Spleen (tissue), 11 donors: ENCODE data around the gene KCNK17. TPM values are rescaled to one million over a fixed set of nuclear protein-coding genes. Genes with fewer than 3 reads are reported as not detected.
A peak's percentile ranks its signal among the peaks of the same experiment; 100 is the strongest.

Experiments
- DNase-seq: peaks from one replicate; pipeline ENCODE4 v3.0.0-alpha.2; 2020
- H3K27ac ChIP-seq, 8 donors: fragments of 200-600 bp; sonication (generic) in 7 of 8; 1 replicate in 4 of 8; 2 replicates in 4 of 8; pipeline versions ENCODE4 v1.5.0 to v1.8.0; 2016 to 2021; ENCODE audit warnings: inconsistent platforms in 4 of 8, mild to moderate bottlenecking in 4 of 8, moderate library complexity in 1 of 8
- H3K27me3 ChIP-seq, 7 donors: fragments of 200-600 bp; sonication (generic) in 6 of 7; replicated peaks in 1 of 7; 1 replicate in 4 of 7; 2 replicates in 3 of 7; pipeline versions ENCODE4 v1.5.0 to v1.8.0; 2016 to 2021; ENCODE audit warnings: inconsistent platforms in 3 of 7, mild to moderate bottlenecking in 1 of 7
- H3K36me3 ChIP-seq, 6 donors: fragments of 200-600 bp; sonication (generic) in 5 of 6; 1 replicate in 4 of 6; 2 replicates in 2 of 6; pipeline versions ENCODE4 v1.5.0 to v1.8.0; 2016 to 2021; ENCODE audit warnings: inconsistent platforms in 2 of 6
- H3K4me1 ChIP-seq, 6 donors: fragments of 200-600 bp; sonication (generic) in 5 of 6; 1 replicate in 3 of 6; 2 replicates in 3 of 6; pipeline versions ENCODE4 v1.5.0 to v1.8.0; 2016 to 2021; ENCODE audit warnings: inconsistent platforms in 3 of 6
- H3K4me3 ChIP-seq, 8 donors: fragments of 200-600 bp; sonication (generic) in 7 of 8; 1 replicate in 4 of 8; 2 replicates in 4 of 8; pipeline versions ENCODE4 v1.5.0 to v1.8.0; 2016 to 2021; ENCODE audit warnings: inconsistent platforms in 4 of 8, mild to moderate bottlenecking in 4 of 8, moderate library complexity in 2 of 8
- H3K9me3 ChIP-seq, 8 donors: fragments of 200-600 bp; sonication (generic) in 7 of 8; 1 replicate in 4 of 8; 2 replicates in 4 of 8; pipeline versions ENCODE4 v1.5.0 to v1.8.0; 2016 to 2021; ENCODE audit warnings: inconsistent platforms in 4 of 8
- POLR2A ChIP-seq, 3 donors: fragments of 450-650 bp; IDR thresholded peaks; one replicate each; pipeline ENCODE4 v1.5.1; 2017; ENCODE audit warnings: antibody characterized with exemption in 3 of 3, mild to moderate bottlenecking in 1 of 3
- POLR2AphosphoS5 ChIP-seq, 3 donors: sonication (generic); formaldehyde crosslinking; IDR thresholded peaks; one replicate each; pipeline ENCODE4 v1.5.1; 2017; ENCODE audit warnings: antibody characterized with exemption in 3 of 3
- WGBS, 5 donors: extraction: QIAGEN DNeasy Blood & Tissue Kit in 3 of 5; methylation state at CpG; one replicate each; pipeline versions ENCODE4 v1.1.5 to v1.1.7; 2013 to 2018; 5-methylcytosine and 5-hydroxymethylcytosine counted together
- intact Hi-C: fragments of 100-400 bp; cut with DNase I; formaldehyde crosslinking; loops from one replicate; pipeline ENCODE4 v1.15.0; 2023; ENCODE audit warnings: low total_unique reads
- polyA plus RNA-seq, 3 donors: library from polyadenylated mRNA; stranded (reverse); fragments of 200-250 nt; gene quantifications; one replicate each; pipeline ENCODE4 v1.2.1, GENCODE V29; 2013
- total RNA-seq, 7 donors: library from RNA; depleted of rRNA in 3 of 7; stranded (reverse); fragments of >200 nt in 3 of 7; fragmentation: NEBNext Ultra II Directional in 4 of 7; extraction: Animal tissue kit (Norgen Biotek cat#: 25700) in 4 of 7; gene quantifications; one replicate each; pipeline versions ENCODE4 v1.1.0 to v1.2.1, GENCODE V29; 2016 to 2021
- TF ChIP-seq, protein P1 (sequence below), 11 experiments: fragments of 200-600 bp in 7 of 11; fragments of 450-650 bp in 4 of 11; sonication (generic) in 4 of 11; IDR thresholded peaks in 8 of 11; conservative IDR thresholded peaks in 3 of 11; 1 replicate in 7 of 11; 2 replicates in 4 of 11; pipeline versions ENCODE4 v1.4.0 to v1.8.0; 2016 to 2021; ENCODE audit warnings: antibody characterized with exemption in 11 of 11, inconsistent platforms in 4 of 11, mild to moderate bottlenecking in 1 of 11
- donor health status: healthy with polysubstance abuse.
- donor health status: DM: no; HTN: no; CAD: no; lungs with moderate emphysema.
- donor health status: DM: no; HTN: no; CAD: no.
- donor health status: Bipolar disorder and iron deficiency.
- donor health status: healthy.
- donor health status: DM: no; HTN: no; CAD: no.
- donor health status: DM: yes; HTN: yes; CAD: no.

Gene KCNK17
- total and polyA plus RNA-seq, 10 donors = 0.16 to 0.98 (median 0.46) TPM; not detected in 2

DNA sequence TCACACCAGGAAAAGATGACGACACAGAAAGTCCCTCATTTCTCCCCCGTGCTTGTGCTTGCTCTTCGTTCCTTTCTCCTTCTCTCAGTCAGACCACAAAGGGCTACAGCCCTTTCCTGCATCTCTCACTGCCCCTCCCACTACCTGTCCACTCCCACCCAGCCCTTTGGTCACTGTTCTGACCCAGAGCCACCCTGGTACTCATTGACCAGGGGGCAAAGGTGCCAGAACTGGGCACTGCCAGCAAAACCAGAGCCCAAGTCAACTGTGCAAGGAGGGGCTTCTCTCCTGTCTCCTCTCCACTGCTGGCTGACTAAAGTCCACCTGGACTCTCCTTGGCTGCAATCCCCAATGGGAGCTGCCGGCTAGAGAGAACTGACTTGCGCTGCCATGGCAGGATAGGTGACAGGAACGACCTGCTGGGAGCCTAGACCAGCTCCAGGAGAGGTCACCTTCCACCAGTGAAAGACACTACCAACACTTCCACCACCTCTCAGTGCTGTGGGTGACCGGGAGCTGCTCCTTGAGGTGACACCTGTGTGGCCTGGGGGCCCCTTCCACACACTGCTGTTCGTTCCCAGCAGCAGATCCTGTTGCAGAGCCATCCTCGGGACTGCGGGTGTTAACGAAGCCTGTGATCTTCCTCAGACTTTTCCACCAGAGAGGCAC is 32.8 kb downstream of the KCNK17 start:
- Histone ChIP-seq H3K27me3 (peaks cover 0 to 23% (median 0%) of the 10 kb centered on the region in 7 donors), H3K4me3 (no peak overlapping the region), H3K27ac (no peak overlapping the region), H3K36me3 (no peaks in the 10 kb centered on the region), H3K9me3 (no peaks in the 10 kb centered on the region), H3K4me1 (peaks cover 0 to 11% (median 0%) of the 10 kb centered on the region in 6 donors)
- DNase-seq = peak; percentile 46
- intact Hi-C loops = no loop called here
- WGBS, 5 donors = 70 to 82% (median 76%) methylated on average over 8 to 11 of the region's 11 CpGs
- TF ChIP-seq POLR2A (IDR thresholded peaks at IDR 0.05) = no peak
- TF ChIP-seq, protein P1, sequence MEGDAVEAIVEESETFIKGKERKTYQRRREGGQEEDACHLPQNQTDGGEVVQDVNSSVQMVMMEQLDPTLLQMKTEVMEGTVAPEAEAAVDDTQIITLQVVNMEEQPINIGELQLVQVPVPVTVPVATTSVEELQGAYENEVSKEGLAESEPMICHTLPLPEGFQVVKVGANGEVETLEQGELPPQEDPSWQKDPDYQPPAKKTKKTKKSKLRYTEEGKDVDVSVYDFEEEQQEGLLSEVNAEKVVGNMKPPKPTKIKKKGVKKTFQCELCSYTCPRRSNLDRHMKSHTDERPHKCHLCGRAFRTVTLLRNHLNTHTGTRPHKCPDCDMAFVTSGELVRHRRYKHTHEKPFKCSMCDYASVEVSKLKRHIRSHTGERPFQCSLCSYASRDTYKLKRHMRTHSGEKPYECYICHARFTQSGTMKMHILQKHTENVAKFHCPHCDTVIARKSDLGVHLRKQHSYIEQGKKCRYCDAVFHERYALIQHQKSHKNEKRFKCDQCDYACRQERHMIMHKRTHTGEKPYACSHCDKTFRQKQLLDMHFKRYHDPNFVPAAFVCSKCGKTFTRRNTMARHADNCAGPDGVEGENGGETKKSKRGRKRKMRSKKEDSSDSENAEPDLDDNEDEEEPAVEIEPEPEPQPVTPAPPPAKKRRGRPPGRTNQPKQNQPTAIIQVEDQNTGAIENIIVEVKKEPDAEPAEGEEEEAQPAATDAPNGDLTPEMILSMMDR (IDR thresholded peaks at IDR 0.05 in 8 of 11, conservative IDR thresholded peaks at IDR 0.05 in 3 of 11) = no peak
- TF ChIP-seq POLR2AphosphoS5 (IDR thresholded peaks at IDR 0.05) = no peak

DNA sequence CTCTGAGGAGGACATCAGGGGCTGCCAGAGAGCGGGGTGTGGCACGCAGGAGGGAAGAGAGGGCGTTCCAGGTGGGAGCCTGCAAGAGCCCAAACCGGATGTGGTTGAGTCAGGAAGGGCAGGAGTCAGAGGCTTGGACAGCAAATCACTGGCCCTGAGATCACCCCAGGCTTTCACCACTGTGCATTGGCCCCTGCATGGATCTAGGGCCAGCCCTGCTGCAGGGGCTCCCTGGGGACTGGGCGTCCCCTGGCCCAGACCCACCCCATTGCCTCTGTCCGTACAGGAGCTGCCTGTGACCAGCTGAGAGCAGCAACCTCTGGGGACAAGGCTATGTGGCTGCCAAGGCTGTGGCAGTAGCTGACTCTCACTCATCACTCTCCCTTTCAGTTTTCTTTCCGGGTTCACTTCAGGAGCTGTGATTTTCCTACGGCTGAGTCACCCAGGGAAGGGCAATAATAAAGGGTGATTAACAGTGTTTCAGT is 33.9 kb downstream of the KCNK17 start:
- intact Hi-C loops = no loop called here
- 35 to 54% (median 39%) methylated on average over 8 of the region's 8 CpGs for WGBS, 5 donors

DNA sequence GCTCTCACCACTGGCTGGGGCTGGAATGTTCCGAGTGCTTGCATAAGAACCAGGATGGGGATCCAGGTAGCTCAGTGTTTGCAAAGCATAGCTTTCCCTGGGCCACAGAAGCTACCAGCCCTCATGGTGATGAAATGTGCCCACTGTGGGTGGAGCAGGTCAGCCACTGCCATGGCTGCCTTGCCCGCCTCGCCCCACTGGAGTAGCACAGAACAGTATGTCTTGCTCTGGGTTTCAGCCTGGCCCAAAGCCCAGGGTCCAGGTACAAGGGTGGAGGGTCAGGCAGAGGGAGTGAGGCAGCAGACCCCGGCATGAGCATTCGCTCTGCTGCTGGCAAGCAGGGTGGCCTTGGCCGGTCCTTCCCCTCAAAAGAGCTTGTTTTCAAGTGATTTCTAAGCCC is 34.7 kb downstream of the KCNK17 start:
- Histone ChIP-seq H3K4me3 (no peak overlapping the region), H3K4me1 (peaks cover 0 to 11% (median 0%) of the 10 kb centered on the region in 6 donors), H3K36me3 (no peaks in the 10 kb centered on the region), H3K27me3 (peaks cover 0 to 23% (median 0%) of the 10 kb centered on the region in 7 donors), H3K9me3 (no peaks in the 10 kb centered on the region), H3K27ac (no peak overlapping the region)
- no peak for DNase-seq
- TF ChIP-seq POLR2AphosphoS5 (IDR thresholded peaks at IDR 0.05) (no peak), POLR2A (IDR thresholded peaks at IDR 0.05) (no peak)
- TF ChIP-seq, protein P1 (IDR thresholded peaks at IDR 0.05 in 8 of 11, conservative IDR thresholded peaks at IDR 0.05 in 3 of 11) = no peak
- 84 to 88% (median 86%) methylated on average over 5 to 6 of the region's 6 CpGs for WGBS, 5 donors
- intact Hi-C loops = no loop called here

More for the DNA sequence above, 33.9 kb downstream of the KCNK17 start:
- Histone ChIP-seq H3K4me1 (peaks cover 0 to 11% (median 0%) of the 10 kb centered on the region in 6 donors), H3K9me3 (no peaks in the 10 kb centered on the region), H3K4me3 (no peak overlapping the region), H3K36me3 (no peaks in the 10 kb centered on the region), H3K27ac (no peak overlapping the region), H3K27me3 (peaks cover 0 to 23% (median 0%) of the 10 kb centered on the region in 7 donors)
- no peak for DNase-seq
- TF ChIP-seq POLR2A (IDR thresholded peaks at IDR 0.05) = no peak
- TF ChIP-seq, protein P1 (IDR thresholded peaks at IDR 0.05 in 8 of 11, conservative IDR thresholded peaks at IDR 0.05 in 3 of 11) = no peak
- TF ChIP-seq POLR2AphosphoS5 (IDR thresholded peaks at IDR 0.05) = no peak

DNA sequence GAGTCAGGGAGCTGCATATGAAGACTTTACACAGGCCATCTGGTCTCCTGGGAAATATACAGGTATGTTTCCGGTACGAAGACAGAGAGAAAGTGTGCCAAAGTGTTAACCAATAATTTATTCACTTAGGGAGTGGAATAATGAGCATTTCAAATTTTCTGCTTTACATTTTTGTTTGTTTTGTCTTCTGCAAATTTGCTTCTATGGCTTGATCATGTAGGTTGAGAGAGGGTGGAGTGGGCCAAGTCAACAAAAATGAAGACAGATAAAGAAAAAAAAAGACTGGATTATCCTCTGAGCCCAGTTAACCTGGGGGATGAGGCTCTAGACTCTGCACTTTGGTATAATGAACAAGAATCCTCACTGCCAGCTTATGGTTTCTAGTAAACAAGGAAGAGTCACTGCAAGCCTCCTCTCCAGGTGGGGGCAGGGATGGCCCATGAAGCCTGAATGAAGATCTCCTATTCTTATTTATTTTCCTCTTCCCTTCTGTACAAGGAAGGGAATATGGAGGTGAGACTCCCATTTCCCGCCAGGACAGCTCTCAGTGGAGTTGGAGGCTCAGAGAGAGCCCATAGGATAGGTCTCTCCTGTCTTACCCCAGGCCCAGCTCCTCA is 37.7 kb downstream of the KCNK17 start:
- Histone ChIP-seq H3K27me3 (peaks cover 0 to 16% (median 0%) of the 10 kb centered on the region in 7 donors), H3K4me1 (peaks cover 0 to 6% (median 0%) of the 10 kb centered on the region in 6 donors), H3K9me3 (no peaks in the 10 kb centered on the region), H3K36me3 (no peaks in the 10 kb centered on the region), H3K27ac (no peak overlapping the region), H3K4me3 (no peak overlapping the region)
- 84 to 93% (median 89%) methylated on average over 3 of the region's 3 CpGs for WGBS, 5 donors
- TF ChIP-seq POLR2A (IDR thresholded peaks at IDR 0.05) = no peak
- TF ChIP-seq, protein P1 (IDR thresholded peaks at IDR 0.05 in 8 of 11, conservative IDR thresholded peaks at IDR 0.05 in 3 of 11) = no peak
- no peak for TF ChIP-seq POLR2AphosphoS5 (IDR thresholded peaks at IDR 0.05)
- intact Hi-C loops = no loop called here
- DNase-seq = no peak
